Measurements from ENCODE around the gene LYAR.

The LYAR gene

DNA sequence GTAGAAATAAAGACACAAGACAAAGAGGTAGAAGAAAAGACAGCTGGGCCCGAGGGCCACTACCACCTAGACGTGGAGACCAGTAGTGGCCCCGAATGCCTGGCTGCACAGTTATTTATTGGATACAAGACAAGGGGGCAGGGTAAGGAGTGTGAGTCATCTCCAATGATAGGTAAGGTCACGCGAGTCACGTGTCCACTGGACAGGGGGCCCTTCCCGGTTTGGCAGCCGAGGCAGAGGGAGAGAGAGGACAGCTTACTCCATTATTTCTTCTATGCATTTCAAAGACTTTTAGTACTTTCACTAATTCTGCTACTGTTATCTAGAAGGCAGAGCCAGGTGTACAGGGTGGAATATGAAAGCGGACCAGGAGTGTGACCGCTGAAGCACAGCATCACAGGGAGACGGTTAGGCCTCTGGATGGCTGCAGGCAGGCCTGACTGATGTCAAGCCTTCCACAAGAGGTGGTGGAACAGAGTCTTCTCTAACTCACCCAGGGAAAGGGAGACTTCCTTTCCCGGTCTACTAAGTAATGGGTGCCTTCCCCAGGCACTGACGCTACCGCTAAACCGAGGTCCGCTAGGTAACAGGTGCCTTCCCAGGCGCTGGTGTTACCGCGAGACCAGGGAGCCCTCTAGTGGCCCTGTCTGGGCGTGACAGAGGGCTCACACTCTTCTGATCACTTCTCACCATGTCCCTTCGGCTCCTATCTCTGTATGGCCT, 45.0 kb upstream of the LYAR start:
- TF ChIP-seq SIN3A (IDR thresholded peaks at IDR 0.05; ENCODE audit: borderline replicate concordance, insufficient read depth, low read length) (no peak), POLR2AphosphoS5 (IDR thresholded peaks at IDR 0.05; ENCODE audit: low read depth, low read length) (no peak), TAF1 (IDR thresholded peaks at IDR 0.05; ENCODE audit: borderline replicate concordance, insufficient read depth, low read length) (no peak), FOXP2 (optimal IDR thresholded peaks at IDR 0.05; ENCODE audit: borderline replicate concordance, extremely low read depth, extremely low read length, insufficient read depth) (no peak)
- TF ChIP-seq, protein P1, sequence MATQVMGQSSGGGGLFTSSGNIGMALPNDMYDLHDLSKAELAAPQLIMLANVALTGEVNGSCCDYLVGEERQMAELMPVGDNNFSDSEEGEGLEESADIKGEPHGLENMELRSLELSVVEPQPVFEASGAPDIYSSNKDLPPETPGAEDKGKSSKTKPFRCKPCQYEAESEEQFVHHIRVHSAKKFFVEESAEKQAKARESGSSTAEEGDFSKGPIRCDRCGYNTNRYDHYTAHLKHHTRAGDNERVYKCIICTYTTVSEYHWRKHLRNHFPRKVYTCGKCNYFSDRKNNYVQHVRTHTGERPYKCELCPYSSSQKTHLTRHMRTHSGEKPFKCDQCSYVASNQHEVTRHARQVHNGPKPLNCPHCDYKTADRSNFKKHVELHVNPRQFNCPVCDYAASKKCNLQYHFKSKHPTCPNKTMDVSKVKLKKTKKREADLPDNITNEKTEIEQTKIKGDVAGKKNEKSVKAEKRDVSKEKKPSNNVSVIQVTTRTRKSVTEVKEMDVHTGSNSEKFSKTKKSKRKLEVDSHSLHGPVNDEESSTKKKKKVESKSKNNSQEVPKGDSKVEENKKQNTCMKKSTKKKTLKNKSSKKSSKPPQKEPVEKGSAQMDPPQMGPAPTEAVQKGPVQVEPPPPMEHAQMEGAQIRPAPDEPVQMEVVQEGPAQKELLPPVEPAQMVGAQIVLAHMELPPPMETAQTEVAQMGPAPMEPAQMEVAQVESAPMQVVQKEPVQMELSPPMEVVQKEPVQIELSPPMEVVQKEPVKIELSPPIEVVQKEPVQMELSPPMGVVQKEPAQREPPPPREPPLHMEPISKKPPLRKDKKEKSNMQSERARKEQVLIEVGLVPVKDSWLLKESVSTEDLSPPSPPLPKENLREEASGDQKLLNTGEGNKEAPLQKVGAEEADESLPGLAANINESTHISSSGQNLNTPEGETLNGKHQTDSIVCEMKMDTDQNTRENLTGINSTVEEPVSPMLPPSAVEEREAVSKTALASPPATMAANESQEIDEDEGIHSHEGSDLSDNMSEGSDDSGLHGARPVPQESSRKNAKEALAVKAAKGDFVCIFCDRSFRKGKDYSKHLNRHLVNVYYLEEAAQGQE (IDR thresholded peaks at IDR 0.05; ENCODE audit: insufficient read depth in 1 of 2, low read depth in 2 of 2, low read length in 2 of 2), result no peak

GRCh38 chr4:4333265-4333706, 43.3 kb upstream of the LYAR start:
- TF ChIP-seq SIN3A (IDR thresholded peaks at IDR 0.05; ENCODE audit: borderline replicate concordance, insufficient read depth, low read length) (no peak), TAF1 (IDR thresholded peaks at IDR 0.05; ENCODE audit: borderline replicate concordance, insufficient read depth, low read length) (no peak), POLR2AphosphoS5 (IDR thresholded peaks at IDR 0.05; ENCODE audit: low read depth, low read length) (no peak), FOXP2 (optimal IDR thresholded peaks at IDR 0.05; ENCODE audit: borderline replicate concordance, extremely low read depth, extremely low read length, insufficient read depth) (peak; percentile 42)
- TF ChIP-seq, protein P1 (IDR thresholded peaks at IDR 0.05; ENCODE audit: insufficient read depth in 1 of 2, low read depth in 2 of 2, low read length in 2 of 2), result no peak

GRCh38 chr4:4332529-4332928, 42.6 kb upstream of the LYAR start:
- TF ChIP-seq, protein P1 (IDR thresholded peaks at IDR 0.05; ENCODE audit: insufficient read depth in 1 of 2, low read depth in 2 of 2, low read length in 2 of 2), result no peak
- TF ChIP-seq POLR2AphosphoS5 (IDR thresholded peaks at IDR 0.05; ENCODE audit: low read depth, low read length) (no peak), TAF1 (IDR thresholded peaks at IDR 0.05; ENCODE audit: borderline replicate concordance, insufficient read depth, low read length) (no peak), SIN3A (IDR thresholded peaks at IDR 0.05; ENCODE audit: borderline replicate concordance, insufficient read depth, low read length) (no peak), FOXP2 (optimal IDR thresholded peaks at IDR 0.05; ENCODE audit: borderline replicate concordance, extremely low read depth, extremely low read length, insufficient read depth) (no peak)

- no peak for TF ChIP-seq TAF1 (IDR thresholded peaks at IDR 0.05; ENCODE audit: borderline replicate concordance, insufficient read depth, low read length)
- no peak for TF ChIP-seq POLR2AphosphoS5 (IDR thresholded peaks at IDR 0.05; ENCODE audit: low read depth, low read length)
- no peak for TF ChIP-seq SIN3A (IDR thresholded peaks at IDR 0.05; ENCODE audit: borderline replicate concordance, insufficient read depth, low read length)
- TF ChIP-seq, protein P1 (IDR thresholded peaks at IDR 0.05; ENCODE audit: insufficient read depth in 1 of 2, low read depth in 2 of 2, low read length in 2 of 2), result no peak
- no peak for TF ChIP-seq FOXP2 (optimal IDR thresholded peaks at IDR 0.05; ENCODE audit: borderline replicate concordance, extremely low read depth, extremely low read length, insufficient read depth)
Measured at GRCh38 chr4:4330794-4331193, 40.8 kb upstream of the LYAR start.
